ENCODE results near the gene C1orf21.

C1orf21 gene

GRCh38 chr1:184621260-184621659 lies 234.4 kb downstream of the C1orf21 start:
- Mint-ChIP-seq H3K36me3 (ENCODE audit: insufficient read depth) (peaks cover 26% of the 10 kb centered on the region), H3K4me1 (no peaks in the 10 kb centered on the region), H3K27ac (ENCODE audit: low read depth) (no peak overlapping the region), H3K9me3 (no peaks in the 10 kb centered on the region), H3K4me3 (no peak overlapping the region), H3K27me3 (no peaks in the 10 kb centered on the region)
- no peak for DNase-seq (ENCODE audit: low spot score in 2 of 2)
- ATAC-seq (replicated peaks; ENCODE audit: extremely low read depth, poor library complexity, severe bottlenecking) = no peak

GRCh38 chr1:184622136-184622823 lies 235.5 kb downstream of the C1orf21 start:
- Mint-ChIP-seq H3K4me1 (no peaks in the 10 kb centered on the region), H3K36me3 (ENCODE audit: insufficient read depth) (peaks cover 29% of the 10 kb centered on the region), H3K27me3 (no peaks in the 10 kb centered on the region), H3K4me3 (no peak overlapping the region), H3K27ac (ENCODE audit: low read depth) (peak overlapping the region; percentile 49), H3K9me3 (no peaks in the 10 kb centered on the region)
- no peak for DNase-seq (ENCODE audit: low spot score in 2 of 2)
- ATAC-seq (replicated peaks; ENCODE audit: extremely low read depth, poor library complexity, severe bottlenecking) = no peak

GRCh38 chr1:184623404-184623803 lies 236.6 kb downstream of the C1orf21 start:
- Mint-ChIP-seq H3K4me1 (no peaks in the 10 kb centered on the region), H3K27ac (ENCODE audit: low read depth) (no peak overlapping the region), H3K27me3 (no peaks in the 10 kb centered on the region), H3K36me3 (ENCODE audit: insufficient read depth) (peaks cover 26% of the 10 kb centered on the region), H3K9me3 (no peaks in the 10 kb centered on the region), H3K4me3 (no peak overlapping the region)
- ATAC-seq (replicated peaks; ENCODE audit: extremely low read depth, poor library complexity, severe bottlenecking) (no peak), DNase-seq (ENCODE audit: low spot score in 2 of 2) (no peak)

GRCh38 chr1:184624051-184624450 lies 237.2 kb downstream of the C1orf21 start:
- Mint-ChIP-seq H3K4me3 (no peak overlapping the region), H3K9me3 (no peaks in the 10 kb centered on the region), H3K4me1 (no peaks in the 10 kb centered on the region), H3K27me3 (no peaks in the 10 kb centered on the region), H3K36me3 (ENCODE audit: insufficient read depth) (peaks cover 26% of the 10 kb centered on the region), H3K27ac (ENCODE audit: low read depth) (no peak overlapping the region)
- DNase-seq (ENCODE audit: low spot score in 2 of 2) (no peak), ATAC-seq (replicated peaks; ENCODE audit: extremely low read depth, poor library complexity, severe bottlenecking) (no peak)

GRCh38 chr1:184624626-184625025 lies 237.8 kb downstream of the C1orf21 start:
- DNase-seq (ENCODE audit: low spot score in 2 of 2) (no peak), ATAC-seq (replicated peaks; ENCODE audit: extremely low read depth, poor library complexity, severe bottlenecking) (no peak)
- Mint-ChIP-seq H3K4me1 (no peaks in the 10 kb centered on the region), H3K36me3 (ENCODE audit: insufficient read depth) (peaks cover 23% of the 10 kb centered on the region), H3K27me3 (no peaks in the 10 kb centered on the region), H3K27ac (ENCODE audit: low read depth) (no peak overlapping the region), H3K9me3 (no peaks in the 10 kb centered on the region), H3K4me3 (no peak overlapping the region)

- peaks cover 25% of the 10 kb centered on the region for H3K36me3 Mint-ChIP-seq (ENCODE audit: insufficient read depth)
- ATAC-seq (replicated peaks; ENCODE audit: extremely low read depth, poor library complexity, severe bottlenecking) = no peak
- DNase-seq (ENCODE audit: low spot score in 2 of 2) = no peak
- H3K4me1 Mint-ChIP-seq = no peaks in the 10 kb centered on the region
- H3K27me3 Mint-ChIP-seq = no peaks in the 10 kb centered on the region
- H3K27ac Mint-ChIP-seq (ENCODE audit: low read depth) = no peak overlapping the region
- H3K4me3 Mint-ChIP-seq = no peak overlapping the region
- no peaks in the 10 kb centered on the region for H3K9me3 Mint-ChIP-seq
These were observed 238.4 kb downstream of the C1orf21 start for GRCh38 chr1:184625271-184625670.

GRCh38 chr1:184626076-184627006 lies 239.5 kb downstream of the C1orf21 start:
- ATAC-seq (replicated peaks; ENCODE audit: extremely low read depth, poor library complexity, severe bottlenecking) (no peak), DNase-seq (ENCODE audit: low spot score in 2 of 2) (no peak)
- Mint-ChIP-seq H3K4me3 (no peak overlapping the region), H3K36me3 (ENCODE audit: insufficient read depth) (peaks cover 26% of the 10 kb centered on the region), H3K4me1 (no peaks in the 10 kb centered on the region), H3K27me3 (no peaks in the 10 kb centered on the region), H3K27ac (ENCODE audit: low read depth) (no peak overlapping the region), H3K9me3 (no peaks in the 10 kb centered on the region)

- no peaks in the 10 kb centered on the region for H3K4me1 Mint-ChIP-seq
- no peak overlapping the region for H3K4me3 Mint-ChIP-seq
- peaks cover 26% of the 10 kb centered on the region for H3K36me3 Mint-ChIP-seq (ENCODE audit: insufficient read depth)
- no peak for ATAC-seq (replicated peaks; ENCODE audit: extremely low read depth, poor library complexity, severe bottlenecking)
- H3K27ac Mint-ChIP-seq (ENCODE audit: low read depth) = no peak overlapping the region
- H3K27me3 Mint-ChIP-seq = no peaks in the 10 kb centered on the region
- no peaks in the 10 kb centered on the region for H3K9me3 Mint-ChIP-seq
- no peak for DNase-seq (ENCODE audit: low spot score in 2 of 2)
These were observed 240.1 kb downstream of the C1orf21 start for GRCh38 chr1:184627007-184627341.

GRCh38 chr1:184629266-184629665 lies 242.4 kb downstream of the C1orf21 start:
- no peak for DNase-seq (ENCODE audit: low spot score in 2 of 2)
- Mint-ChIP-seq H3K9me3 (no peaks in the 10 kb centered on the region), H3K27me3 (no peaks in the 10 kb centered on the region), H3K27ac (ENCODE audit: low read depth) (no peak overlapping the region), H3K36me3 (ENCODE audit: insufficient read depth) (peaks cover 16% of the 10 kb centered on the region), H3K4me3 (no peak overlapping the region), H3K4me1 (no peaks in the 10 kb centered on the region)
- ATAC-seq (replicated peaks; ENCODE audit: extremely low read depth, poor library complexity, severe bottlenecking) = no peak

- H3K27ac Mint-ChIP-seq (ENCODE audit: low read depth) = no peak overlapping the region
- ATAC-seq (replicated peaks; ENCODE audit: extremely low read depth, poor library complexity, severe bottlenecking) (no peak), DNase-seq (ENCODE audit: low spot score in 2 of 2) (no peak)
- H3K36me3 Mint-ChIP-seq (ENCODE audit: insufficient read depth) = peaks cover 15% of the 10 kb centered on the region
- no peaks in the 10 kb centered on the region for H3K9me3 Mint-ChIP-seq
- no peaks in the 10 kb centered on the region for H3K27me3 Mint-ChIP-seq
- H3K4me1 Mint-ChIP-seq = no peaks in the 10 kb centered on the region
- no peak overlapping the region for H3K4me3 Mint-ChIP-seq
These were observed 243.8 kb downstream of the C1orf21 start for GRCh38 chr1:184630679-184631060.

- Mint-ChIP-seq H3K9me3 (no peaks in the 10 kb centered on the region), H3K36me3 (ENCODE audit: insufficient read depth) (peaks cover 12% of the 10 kb centered on the region), H3K27me3 (no peaks in the 10 kb centered on the region), H3K4me1 (no peaks in the 10 kb centered on the region), H3K4me3 (no peak overlapping the region), H3K27ac (ENCODE audit: low read depth) (no peak overlapping the region)
- DNase-seq (ENCODE audit: low spot score in 2 of 2) (no peak), ATAC-seq (replicated peaks; ENCODE audit: extremely low read depth, poor library complexity, severe bottlenecking) (no peak)
These were observed 245.8 kb downstream of the C1orf21 start for GRCh38 chr1:184632415-184633175.

GRCh38 chr1:184633785-184634184 lies 247.0 kb downstream of the C1orf21 start:
- no peaks in the 10 kb centered on the region for H3K27me3 Mint-ChIP-seq
- DNase-seq (ENCODE audit: low spot score in 2 of 2) (no peak), ATAC-seq (replicated peaks; ENCODE audit: extremely low read depth, poor library complexity, severe bottlenecking) (no peak)
- no peaks in the 10 kb centered on the region for H3K9me3 Mint-ChIP-seq
- no peak overlapping the region for H3K27ac Mint-ChIP-seq (ENCODE audit: low read depth)
- H3K36me3 Mint-ChIP-seq (ENCODE audit: insufficient read depth) = peaks cover 12% of the 10 kb centered on the region
- H3K4me1 Mint-ChIP-seq = no peaks in the 10 kb centered on the region
- no peak overlapping the region for H3K4me3 Mint-ChIP-seq

Measured in central memory CD8-positive, alpha-beta T cell (primary cell).